Retina (tissue), 1 donor: Measurements from ENCODE around the gene HPS1.

Experiments used
- DNase-seq: peaks from one replicate; pipeline ENCODE4 v3.0.0-alpha.2; 2016

Gene HPS1

DNA sequence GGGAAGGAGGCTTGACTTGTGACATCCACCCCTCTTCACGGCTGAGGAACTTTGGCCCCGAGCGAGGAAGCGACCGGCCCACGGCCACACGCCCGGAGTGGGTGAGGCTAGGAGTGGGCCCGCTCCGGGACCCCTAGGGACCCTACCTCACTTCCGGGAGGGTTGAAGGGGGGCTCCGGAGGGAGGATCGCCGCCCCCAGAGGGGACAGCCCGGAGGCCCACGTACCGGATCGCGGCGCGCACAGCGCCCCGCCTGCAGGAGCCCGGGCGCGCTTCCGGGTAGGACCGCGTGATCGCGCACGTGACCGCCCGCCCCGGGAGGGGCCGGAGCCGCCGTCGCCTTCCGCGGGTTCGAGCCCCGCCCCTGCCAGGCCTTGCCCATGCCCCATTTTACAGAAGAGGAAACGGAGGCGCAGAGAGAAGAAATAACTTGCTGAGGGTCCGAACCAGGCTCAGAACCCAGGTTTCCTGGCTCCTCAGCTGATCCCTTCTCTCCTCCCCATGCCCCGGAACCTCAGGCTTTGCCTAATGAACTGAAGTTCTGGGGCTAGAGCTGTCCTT is at the start of gene HPS1:
HPS1 (minus strand) TSS at position 275 of the 561 bp plus-strand sequence. CDS start 3,695 bp downstream, outside the sequence.
- peak; percentile 87 for DNase-seq

GRCh38 chr10:98492763-98493162 is 46.0 kb upstream of the HPS1 start:
- DNase-seq = no peak

DNA sequence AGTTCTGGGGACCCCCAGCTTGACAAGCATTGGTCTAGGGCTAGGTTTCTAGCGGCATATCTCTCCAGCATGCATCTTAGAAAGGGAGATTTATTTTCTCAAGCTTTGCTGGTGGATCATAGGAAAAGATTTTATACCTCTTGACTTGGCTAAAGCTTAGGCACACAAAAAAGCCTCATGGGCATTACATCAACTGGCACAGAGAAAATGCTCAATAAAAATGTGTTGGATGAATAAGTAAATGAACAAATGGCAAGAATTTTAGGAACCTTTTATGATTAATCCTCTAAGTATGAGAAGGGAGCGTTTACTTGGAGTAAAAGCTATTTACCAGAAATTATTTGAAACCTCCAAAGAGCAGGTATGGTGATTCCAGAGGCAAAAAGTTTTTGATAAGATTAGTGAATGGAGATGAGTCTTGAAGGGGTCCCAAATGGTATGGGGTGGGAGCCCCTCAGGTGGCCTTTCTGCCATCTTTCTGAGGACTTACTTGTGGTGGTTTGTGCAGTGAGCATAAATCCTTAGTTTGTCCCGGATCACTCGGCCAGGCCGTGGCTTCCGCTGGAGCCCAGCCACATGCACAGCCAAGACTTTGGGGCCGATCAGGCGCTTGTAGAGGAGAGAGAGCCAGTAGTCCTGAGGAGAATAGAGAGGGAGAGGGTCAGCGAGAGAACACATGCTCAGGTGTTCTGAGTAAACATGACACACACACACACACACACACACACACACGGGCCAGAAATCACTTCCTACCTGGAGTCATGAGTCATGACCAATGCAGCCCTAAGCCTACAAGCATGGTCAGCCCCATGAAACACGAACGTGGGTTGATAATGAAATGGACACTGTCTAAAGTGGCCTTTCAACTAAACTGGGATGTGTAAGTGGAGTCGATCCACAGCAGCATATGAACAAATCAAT is 43.1 kb upstream of the HPS1 start:
- DNase-seq = no peak

- DNase-seq = no peak
Measured at GRCh38 chr10:98488669-98489430, 42.1 kb upstream of the HPS1 start.

- DNase-seq = no peak
Measured at GRCh38 chr10:98487649-98488048, 40.9 kb upstream of the HPS1 start.

GRCh38 chr10:98486421-98486820 is 39.7 kb upstream of the HPS1 start:
- DNase-seq = no peak

- DNase-seq = no peak
Measured at GRCh38 chr10:98485959-98486358, 39.2 kb upstream of the HPS1 start.

- DNase-seq = no peak
Measured at GRCh38 chr10:98483658-98484057, 36.9 kb upstream of the HPS1 start.

DNA sequence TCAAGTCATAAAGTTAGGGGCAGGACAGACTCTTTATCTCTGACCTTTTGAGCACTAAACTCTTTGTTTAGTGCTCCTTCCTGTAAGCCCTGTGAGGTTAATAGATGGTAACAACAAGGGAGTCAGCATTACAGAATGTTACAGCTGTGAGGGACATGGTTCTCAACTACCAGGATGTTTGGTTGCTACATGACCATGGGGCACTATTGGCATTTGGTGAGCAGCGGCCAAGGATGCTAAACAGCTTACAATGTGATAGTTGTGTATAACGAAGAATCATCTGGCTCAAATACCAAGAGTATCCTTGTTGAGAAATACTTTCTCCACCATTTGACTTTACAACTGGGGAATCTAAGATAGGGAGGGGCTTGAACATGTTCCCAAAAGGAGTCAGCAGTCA is 35.4 kb upstream of the HPS1 start:
- no peak for DNase-seq

DNA sequence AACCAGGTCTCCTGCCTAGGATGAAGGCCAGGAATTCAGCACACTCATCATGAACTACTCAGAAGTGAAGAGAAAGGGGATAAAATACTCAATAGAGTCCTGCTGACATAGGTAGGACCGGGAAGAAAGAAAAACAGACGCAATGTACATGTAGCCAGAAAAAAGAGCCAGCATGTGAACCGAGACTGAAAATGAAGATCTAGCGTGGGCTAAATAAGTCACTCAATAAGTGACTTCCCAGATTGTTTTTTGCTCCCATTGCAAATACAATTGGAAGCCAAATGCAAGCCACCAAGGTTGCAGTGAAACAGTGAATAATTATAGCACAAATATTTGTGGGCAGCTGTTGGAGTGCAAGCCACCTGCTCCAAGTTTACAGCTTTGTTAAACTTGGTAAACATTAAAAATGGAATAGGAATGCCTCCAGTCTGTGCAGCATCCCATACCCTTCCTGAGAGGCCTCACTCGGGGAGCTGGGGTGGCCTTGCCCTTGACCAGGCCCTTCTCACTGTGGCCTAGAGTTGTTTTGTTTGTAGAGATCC is 34.7 kb upstream of the HPS1 start:
- DNase-seq = no peak

DNA sequence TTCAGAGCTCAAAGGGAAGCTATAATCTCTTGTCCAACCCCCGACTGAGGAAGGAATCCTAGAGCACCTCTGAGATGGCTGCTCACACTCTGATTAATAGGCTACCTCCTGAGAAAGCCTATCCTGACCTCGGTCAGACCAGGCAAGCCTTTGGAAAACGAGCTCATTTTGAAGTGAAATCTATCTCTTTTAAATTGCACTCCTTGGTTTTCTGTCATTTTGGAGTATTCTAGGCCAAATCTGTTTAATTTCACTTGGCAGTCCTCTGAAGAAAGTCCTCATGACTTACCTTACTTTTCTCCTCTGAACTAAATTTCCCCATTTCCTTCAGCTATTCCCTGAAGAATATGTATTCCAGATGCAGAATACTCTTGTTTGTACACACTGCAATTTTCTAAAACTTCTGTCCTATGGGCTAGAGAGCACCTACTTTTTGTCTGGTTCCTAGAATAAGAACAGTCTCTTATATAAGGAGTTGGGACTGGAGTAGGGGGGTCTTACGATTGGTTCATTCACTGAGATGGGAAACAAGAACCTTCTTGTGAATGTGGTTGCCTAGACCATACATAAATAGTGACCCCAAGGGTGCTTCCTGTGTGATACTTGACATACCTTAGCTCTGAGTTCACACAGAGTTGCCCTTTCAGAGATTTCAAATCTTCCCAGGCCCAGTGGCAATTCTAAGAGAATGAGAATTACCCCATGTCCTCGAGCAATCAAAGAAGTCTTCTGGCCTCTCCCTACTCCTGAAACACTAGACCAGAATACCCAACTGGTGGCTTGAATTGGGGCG is 31.9 kb upstream of the HPS1 start:
- DNase-seq = no peak

GRCh38 chr10:98477861-98478260 is 31.1 kb upstream of the HPS1 start:
- no peak for DNase-seq

GRCh38 chr10:98474628-98475027 is 27.9 kb upstream of the HPS1 start:
- DNase-seq = no peak

DNA sequence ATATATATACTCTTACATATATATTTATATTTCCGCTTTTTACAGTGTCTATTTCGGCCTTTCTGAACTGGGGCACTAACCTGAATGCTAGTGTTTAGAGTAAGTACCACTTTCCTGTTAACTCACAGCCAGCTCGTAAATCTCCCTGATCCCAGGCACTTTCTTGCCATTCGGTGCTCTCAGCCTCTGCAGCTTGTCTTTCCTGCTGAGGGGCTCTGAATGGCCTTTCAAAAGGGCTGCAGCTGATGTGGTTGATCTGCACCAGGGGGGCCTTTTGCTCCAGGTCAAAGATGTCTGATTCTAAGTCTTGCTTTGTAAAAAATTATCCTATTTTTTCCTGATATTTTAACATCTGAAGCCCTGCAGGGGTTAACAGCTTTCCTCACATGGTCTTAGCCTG is 25.5 kb upstream of the HPS1 start:
- no peak for DNase-seq

GRCh38 chr10:98470850-98471249 is 24.1 kb upstream of the HPS1 start:
- no peak for DNase-seq

GRCh38 chr10:98469001-98469931 is 22.5 kb upstream of the HPS1 start:
- DNase-seq = no peak

DNA sequence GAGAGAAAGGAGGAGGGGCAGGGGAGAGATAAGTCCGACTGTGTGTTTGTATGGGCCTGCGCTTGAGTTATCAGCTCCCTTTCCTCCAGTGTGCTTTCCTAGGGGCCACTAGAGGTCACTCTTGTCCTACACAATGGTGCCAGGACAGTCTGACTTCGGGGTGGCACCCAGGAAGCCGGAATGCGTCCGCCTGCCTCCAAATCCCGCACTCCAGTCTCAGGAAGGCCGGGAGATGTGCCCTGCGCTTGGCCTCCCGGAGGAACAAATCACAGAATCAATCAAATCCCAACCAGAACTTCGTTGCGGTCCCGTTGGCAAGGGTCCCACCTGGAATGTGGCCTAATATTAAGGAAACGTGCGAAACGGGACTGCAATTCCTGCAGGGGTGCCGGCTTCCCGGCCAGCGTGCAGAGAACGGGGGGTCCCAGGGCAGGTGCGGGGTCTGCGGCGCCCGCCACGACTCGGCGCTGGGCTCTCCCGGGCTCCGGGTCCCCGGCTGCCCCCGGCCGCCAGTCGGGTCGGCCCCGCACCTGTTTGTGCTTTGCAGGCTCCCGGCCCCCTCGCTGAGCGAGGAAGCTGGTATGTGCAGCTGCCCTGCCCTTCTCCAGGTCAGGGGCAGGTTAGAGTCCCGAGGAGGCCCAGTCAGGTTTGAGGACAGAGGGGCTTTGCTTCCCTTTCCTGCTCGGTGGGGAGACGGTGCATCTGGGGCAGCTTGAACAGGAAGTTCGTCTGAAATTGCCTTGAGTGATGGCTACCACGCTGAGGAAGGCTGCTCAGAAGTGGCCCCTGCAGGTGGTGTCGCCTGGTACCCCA is 21.0 kb upstream of the HPS1 start:
- peak; percentile 88 for DNase-seq

- DNase-seq = no peak
Measured at GRCh38 chr10:98466861-98467505, 20.2 kb upstream of the HPS1 start.

DNA sequence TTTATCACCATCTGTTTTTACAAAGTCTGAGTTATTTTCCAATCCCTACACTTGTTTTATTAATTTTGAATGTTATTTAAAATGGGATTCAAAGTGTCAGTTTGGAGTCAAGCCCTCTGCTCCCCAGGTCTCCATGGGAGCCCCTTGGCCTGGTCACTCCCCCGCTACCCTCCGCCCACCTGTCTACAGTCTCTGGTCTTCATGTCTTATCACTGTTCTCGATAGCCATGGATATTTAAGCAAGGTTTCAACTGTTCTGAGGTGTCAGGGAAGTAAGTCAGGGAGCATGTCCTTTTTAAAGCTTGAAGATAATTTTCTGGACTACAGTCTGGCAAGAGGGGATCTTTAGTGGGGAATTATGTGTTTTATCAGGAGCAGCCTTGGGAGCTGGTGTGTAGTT is 19.1 kb upstream of the HPS1 start:
- no peak for DNase-seq
